ENCODE measurements around the gene FAM200A. TPM values are rescaled to one million over a fixed set of nuclear protein-coding genes. Genes with fewer than 3 reads are reported as not detected.

FAM200A gene
- total and polyA plus RNA-seq, 2 of the 8 experiments (the other 6 are each of a cell fraction or from before 2014, with no cell fraction given) = 4.3 to 7.5 TPM

- Histone ChIP-seq H3K36me3 (ENCODE audit: control insufficient read depth in 2 of 4, insufficient read depth in 4 of 4, low read length in 3 of 4) (peaks cover 2 to 39% (median 20%) of the 10 kb centered on the region in 4 experiments; a peak in 7 of 8 replicates), H3K27ac (ENCODE audit: low read depth, low read length) (no peak overlapping the region), H4K91ac (replicated peaks; ENCODE audit: insufficient read length, low read length) (no peak overlapping the region), H2BK15ac (ENCODE audit: low read length) (no peak overlapping the region), H3K9ac (replicated peaks in 1 of 4; ENCODE audit: extremely low read depth in 1 of 4, low read depth in 3 of 4, low read length in 3 of 4) (no peak overlapping the region), H2BK5ac (ENCODE audit: low read depth, low read length) (no peak overlapping the region), H2AK5ac (ENCODE audit: low read depth, low read length) (no peak overlapping the region), H3K27me3 (replicated peaks in 1 of 4; ENCODE audit: control insufficient read depth in 3 of 4, extremely low read depth in 1 of 4, insufficient read depth in 3 of 4, low read length in 3 of 4) (no peaks in the 10 kb centered on the region), H3K4ac (replicated peaks; ENCODE audit: insufficient read length, low read depth, low read length) (no peak overlapping the region), H3K4me2 (ENCODE audit: insufficient read depth in 1 of 2, low read depth in 2 of 2, low read length in 2 of 2) (no peak overlapping the region), H2BK120ac (replicated peaks; ENCODE audit: low read depth, low read length) (no peak overlapping the region), H3K14ac (ENCODE audit: insufficient read length) (no peak overlapping the region), H4K8ac (ENCODE audit: extremely low read depth, insufficient read depth, low read length) (no peak overlapping the region), H3K23me2 (ENCODE audit: low read depth, low read length) (no peaks in the 10 kb centered on the region), H2BK12ac (ENCODE audit: low read depth, low read length) (no peak overlapping the region), H3K4me3 (ENCODE audit: extremely low read depth in 1 of 4, insufficient read depth in 2 of 4, low read depth in 3 of 4, low read length in 4 of 4) (no peak overlapping the region), H3K9me3 (ENCODE audit: insufficient read depth in 2 of 2, low read depth in 1 of 2, low read length in 1 of 2) (no peaks in the 10 kb centered on the region), H3K18ac (ENCODE audit: extremely low read depth, low read length) (no peak overlapping the region), H4K20me1 (replicated peaks in 1 of 2; ENCODE audit: control insufficient read depth in 1 of 2, insufficient read depth in 2 of 2, low read length in 2 of 2) (peaks cover 0 to 2% of the 10 kb centered on the region in 2 experiments), H2BK20ac (ENCODE audit: low read length) (no peak overlapping the region), H3K79me2 (ENCODE audit: control insufficient read depth in 1 of 2, insufficient read depth in 2 of 2, low read length in 2 of 2) (peaks cover 0 to 4% of the 10 kb centered on the region in 2 experiments; a peak in 1 of 4 replicates), H3K23ac (ENCODE audit: insufficient read length) (no peak overlapping the region), H2AFZ (ENCODE audit: low read length) (no peak overlapping the region), H3K79me1 (ENCODE audit: low read depth, low read length) (no peaks in the 10 kb centered on the region), H4K5ac (ENCODE audit: insufficient read length, low read depth, low read length) (no peak overlapping the region), H3K56ac (replicated peaks; ENCODE audit: insufficient read length, low read depth, low read length) (no peak overlapping the region), H3K4me1 (replicated peaks in 1 of 4; ENCODE audit: control insufficient read depth in 3 of 4, insufficient read depth in 4 of 4, low read length in 3 of 4) (peaks cover 0 to 6% (median 2%) of the 10 kb centered on the region in 4 experiments; a peak in 1 of 7 replicates)
- ChIA-PET CTCF (ENCODE audit: partially characterized antibody) (interaction anchor here (1.4 kb wide), 1 partner anchor 32 kb away, joined by 3 read pairs; no protein-coding TSS in a partner anchor), POLR2A (ENCODE audit: partially characterized antibody) (interaction anchor here (0.9 to 2.4 kb wide), 3 partner anchors 10 to 43 kb away, joined by 3 to 9 read pairs (median 4); partner anchors contain the start of gene ZSCAN25)
- FAIRE-seq (no peak), DNase-seq (ENCODE audit: low read depth in 1 of 2, low spot score in 2 of 2) (no peak)
- TF ChIP-seq CBX8 (IDR thresholded peaks at IDR 0.05; ENCODE audit: borderline replicate concordance, low read depth, low read length) = no peak
- TF ChIP-seq JUND (IDR thresholded peaks at IDR 0.05; ENCODE audit: low read length) = no peak
- no peak for TF ChIP-seq USF2 (IDR thresholded peaks at IDR 0.05; ENCODE audit: low read length)
- 82% methylated on average over 1 of the region's 1 CpG; no CpG with 5 or more reads in 1 of the 2 experiments for WGBS, 2 experiments (ENCODE audit: extremely low coverage in 1 of 2, insufficient coverage in 1 of 2, insufficient read length in 1 of 2, insufficient replicate concordance in 2 of 2, low coverage in 1 of 2, low lambda C conversion rate in 2 of 2, missing lambda C conversion rate in 1 of 2)
These were observed 21.3 kb upstream of the FAM200A start for GRCh38 chr7:99573257-99573656.

Measured in H1 (cell line).